Activated CD8-positive, alpha-beta T cell treated with anti-CD3 and anti-CD28 coated beads for 36 hours (primary cell): ENCODE results near the gene FGD5. TPM values are rescaled to one million over a fixed set of nuclear protein-coding genes. Genes with fewer than 3 reads are reported as not detected.
A peak's percentile ranks its signal among the peaks of the same experiment; 100 is the strongest.

ENCODE experiments used
- ATAC-seq: fragments of 200-7000 bp; cut with Tn5 transposase; one replicate; pipeline ENCODE4 v1.10.0; 2021; ENCODE audit warnings: mild to moderate bottlenecking, moderate library complexity
- CTCF ChIA-PET: fragments of 350-600 bp; sonication (Branson Sonifier 250); formaldehyde crosslinking; loops from one replicate; lab custom pipeline; 2021; ENCODE audit warnings: antibody characterized with exemption; lab: Charles Lee
- POLR2A ChIA-PET: fragments of 350-600 bp; sonication (Branson Sonifier 250); formaldehyde crosslinking; loops from one replicate; lab custom pipeline; 2021; ENCODE audit warnings: antibody characterized with exemption; lab: Charles Lee
- DNase-seq: peaks from one replicate; pipeline ENCODE4 v3.0.0-alpha.2; 2020
- H3K27ac Mint-ChIP-seq: one replicate; pipeline ENCODE4 v1.8.0; 2021; ENCODE audit warnings: mild to moderate bottlenecking, mixed read lengths
- H3K27me3 Mint-ChIP-seq: one replicate; pipeline ENCODE4 v1.8.0; 2021; ENCODE audit warnings: mixed read lengths
- H3K36me3 Mint-ChIP-seq: one replicate; pipeline ENCODE4 v1.8.0; 2021; ENCODE audit warnings: low read depth, mixed read lengths
- H3K4me1 Mint-ChIP-seq: one replicate; pipeline ENCODE4 v1.8.0; 2021; ENCODE audit warnings: low read depth, mixed read lengths
- H3K4me3 Mint-ChIP-seq: one replicate; pipeline ENCODE4 v1.8.0; 2021; ENCODE audit warnings: mild to moderate bottlenecking, moderate library complexity, mixed read lengths
- H3K9me3 Mint-ChIP-seq: one replicate; pipeline ENCODE4 v1.8.0; 2021; ENCODE audit warnings: mixed read lengths
- CTCF ChIP-seq: fragments of 200-600 bp; IDR thresholded peaks from one replicate; pipeline ENCODE4 v1.8.0; 2022; ENCODE audit warnings: antibody characterized with exemption, mild to moderate bottlenecking
- intact Hi-C: fragments of 100-400 bp; cut with micrococcal nuclease; formaldehyde crosslinking; loops from one replicate; pipeline ENCODE4 v1.10.0; 2022
- total RNA-seq, 2 experiments: library from RNA; stranded (reverse); gene quantifications; one replicate each; pipeline ENCODE4 v1.2.3, GENCODE V29; 2021

Gene FGD5
- total RNA-seq, 2 experiments from 2014 or later = not detected

DNA sequence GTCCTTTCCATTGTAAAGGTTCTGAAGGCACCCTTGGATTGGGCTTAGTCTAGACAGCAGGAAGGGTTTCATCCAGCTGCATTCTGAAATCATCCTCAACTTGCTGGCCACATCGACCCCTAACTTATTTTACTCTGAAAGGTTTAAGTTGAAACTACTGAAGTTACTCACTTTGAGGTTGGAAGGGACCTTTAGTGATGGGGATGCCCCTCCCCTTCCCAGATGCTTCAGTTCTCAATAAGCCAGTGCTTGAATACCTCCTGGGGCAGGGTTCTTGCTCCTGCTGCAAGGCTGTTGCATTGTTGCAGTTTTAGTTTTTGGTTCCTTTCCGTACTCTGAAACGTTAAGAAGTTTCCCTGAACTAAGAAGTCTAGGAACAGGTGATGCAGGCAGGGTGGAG lies 26.4 kb downstream of the FGD5 start:
- Mint-ChIP-seq H3K4me3 (no peak overlapping the region), H3K36me3 (no peaks in the 10 kb centered on the region), H3K9me3 (no peaks in the 10 kb centered on the region), H3K4me1 (peaks cover 3% of the 10 kb centered on the region), H3K27ac (no peak overlapping the region), H3K27me3 (peaks cover 2% of the 10 kb centered on the region)
- intact Hi-C loops = loop anchor here (5.0 kb wide), 1 partner anchor 38 kb away; no protein-coding TSS in a partner anchor
- ATAC-seq = peak; percentile 65
- CTCF ChIA-PET = no interaction called here
- TF ChIP-seq CTCF = no peak
- POLR2A ChIA-PET = no interaction called here
- peak; percentile 27 for DNase-seq

DNA sequence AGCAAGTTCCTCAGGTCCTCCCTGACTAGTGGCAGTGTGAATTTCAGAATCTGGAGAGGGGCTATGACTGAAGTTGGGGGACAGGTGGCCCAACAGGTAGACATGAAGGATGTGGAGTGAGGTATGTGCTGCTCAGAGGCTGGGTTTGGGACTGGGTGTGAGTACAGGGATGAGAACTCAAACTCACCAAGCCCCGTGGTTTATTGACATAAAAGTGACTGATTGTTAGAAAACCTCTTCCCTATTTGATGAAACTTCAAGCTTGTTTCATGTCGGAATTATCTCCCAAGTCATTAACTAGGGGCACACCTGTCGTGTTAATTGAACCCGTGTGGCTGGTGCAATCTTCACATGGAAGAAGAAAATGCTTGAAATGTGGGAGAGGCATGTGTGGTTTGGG lies 27.1 kb downstream of the FGD5 start:
- CTCF ChIA-PET = interaction anchor here (1.0 kb wide), 1 partner anchor 75 kb away, joined by 6 read pairs; no protein-coding TSS in a partner anchor
- H3K9me3 Mint-ChIP-seq = no peaks in the 10 kb centered on the region
- POLR2A ChIA-PET = no interaction called here

GRCh38 chr3:14846226-14846880 lies 27.6 kb downstream of the FGD5 start:
- Mint-ChIP-seq H3K27me3 (peaks cover 3% of the 10 kb centered on the region), H3K4me3 (no peak overlapping the region), H3K4me1 (peaks cover 3% of the 10 kb centered on the region), H3K9me3 (no peaks in the 10 kb centered on the region), H3K36me3 (no peaks in the 10 kb centered on the region), H3K27ac (no peak overlapping the region)
- intact Hi-C loops = loop anchor here (5.0 kb wide), 1 partner anchor 39 kb away; no protein-coding TSS in a partner anchor
- ChIA-PET POLR2A (no interaction called here), CTCF (interaction anchor here (1.0 kb wide), 1 partner anchor 75 kb away, joined by 6 read pairs; no protein-coding TSS in a partner anchor)
- TF ChIP-seq CTCF = no peak
- DNase-seq = no peak
- ATAC-seq = no peak

More for the DNA sequence above, 27.1 kb downstream of the FGD5 start:
- Mint-ChIP-seq H3K27me3 (peaks cover 3% of the 10 kb centered on the region), H3K36me3 (no peaks in the 10 kb centered on the region), H3K4me3 (no peak overlapping the region), H3K27ac (no peak overlapping the region), H3K4me1 (peaks cover 3% of the 10 kb centered on the region)
- DNase-seq (no peak), ATAC-seq (no peak)
- no peak for TF ChIP-seq CTCF
- intact Hi-C loops = loop anchor here (5.0 kb wide), 1 partner anchor 39 kb away; no protein-coding TSS in a partner anchor

GRCh38 chr3:14847613-14848541 lies 29.1 kb downstream of the FGD5 start:
- no peak for TF ChIP-seq CTCF
- DNase-seq = peak; percentile 6
- intact Hi-C loops = loop anchor here (5.0 kb wide), 1 partner anchor 41 kb away; no protein-coding TSS in a partner anchor
- Mint-ChIP-seq H3K4me1 (peaks cover 3% of the 10 kb centered on the region), H3K27me3 (peaks cover 3% of the 10 kb centered on the region), H3K4me3 (no peak overlapping the region), H3K27ac (no peak overlapping the region), H3K36me3 (no peaks in the 10 kb centered on the region), H3K9me3 (no peaks in the 10 kb centered on the region)
- POLR2A ChIA-PET = no interaction called here
- ATAC-seq = peak; percentile 37
- CTCF ChIA-PET = no interaction called here
